Heart left ventricle (tissue), 16 donors: ENCODE results near the gene TAP1. TPM values are rescaled to one million over a fixed set of nuclear protein-coding genes. Genes with fewer than 3 reads are reported as not detected.

Source experiments
- ATAC-seq, 4 donors: fragments of 200-7000 bp; cut with Tn5 transposase; one replicate each; pipeline ENCODE4 v1.9.1; 2020 to 2022; ENCODE audit warnings: moderate library complexity in 4 of 4, mild to moderate bottlenecking in 3 of 4, moderate number of reproducible peaks in 1 of 4
- DNase-seq, 5 donors: peaks; one replicate each; pipeline ENCODE4 v3.0.0-alpha.2; 2020
- H3K27ac ChIP-seq, 12 donors: fragments of 200-600 bp; sonication (generic) in 4 of 12; one replicate each; pipeline versions ENCODE4 v1.5.0 to v1.8.0; 2016 to 2022; ENCODE audit warnings: mild to moderate bottlenecking in 2 of 12
- H3K27me3 ChIP-seq, 9 donors: fragments of 200-600 bp; sonication (generic) in 2 of 9; one replicate each; pipeline versions ENCODE4 v1.5.1 to v1.8.0; 2016 to 2022; ENCODE audit warnings: mild to moderate bottlenecking in 3 of 9
- H3K36me3 ChIP-seq, 9 donors: fragments of 200-600 bp; sonication (generic) in 2 of 9; one replicate each; pipeline versions ENCODE4 v1.5.0 to v1.8.0; 2018 to 2022; ENCODE audit warnings: mild to moderate bottlenecking in 2 of 9
- H3K4me1 ChIP-seq, 12 donors: fragments of 200-600 bp; sonication (generic) in 4 of 12; one replicate each; pipeline versions ENCODE4 v1.5.0 to v1.8.0; 2016 to 2022; ENCODE audit warnings: mild to moderate bottlenecking in 3 of 12
- H3K4me3 ChIP-seq, 12 donors: fragments of 200-600 bp; sonication (generic) in 4 of 12; one replicate each; pipeline versions ENCODE4 v1.5.0 to v1.8.0; 2017 to 2022; ENCODE audit warnings: mild to moderate bottlenecking in 9 of 12, moderate library complexity in 4 of 12
- H3K9me3 ChIP-seq, 12 donors: fragments of 200-600 bp; sonication (generic) in 4 of 12; one replicate each; pipeline versions ENCODE4 v1.5.0 to v1.8.0; 2016 to 2022; ENCODE audit warnings: mild to moderate bottlenecking in 1 of 12
- CTCF ChIP-seq, 12 donors: fragments of 200-600 bp; sonication (generic) in 4 of 12; IDR thresholded peaks; one replicate each; pipeline versions ENCODE4 v1.5.0 to v1.8.0; 2018 to 2022; ENCODE audit warnings: antibody characterized with exemption in 12 of 12, mild to moderate bottlenecking in 5 of 12
- POLR2A ChIP-seq, 2 donors: fragments of 450-650 bp; IDR thresholded peaks; one replicate each; pipeline ENCODE4 v1.6.1; 2017; ENCODE audit warnings: antibody characterized with exemption in 2 of 2, mild to moderate bottlenecking in 2 of 2, moderate library complexity in 2 of 2
- WGBS, 4 donors: extraction: QIAGEN DNeasy Blood & Tissue Kit in 2 of 4; methylation state at CpG; one replicate each; pipeline versions ENCODE4 v1.1.5 to v1.1.7; 2013 to 2018; 5-methylcytosine and 5-hydroxymethylcytosine counted together
- intact Hi-C, 10 donors: fragments of 100-400 bp; cut with DNase I; formaldehyde crosslinking; loops; one replicate each; pipeline versions ENCODE4 v1.11.1 to v1.14.2; 2022
- polyA plus RNA-seq, 2 donors: library from polyadenylated mRNA; stranded (reverse); fragments of 200-250 nt; gene quantifications; one replicate each; pipeline ENCODE4 v1.2.3, GENCODE V29; 2013
- total RNA-seq, 9 donors: library from RNA; depleted of rRNA in 2 of 9; stranded (reverse); fragments of >200 nt in 2 of 9; fragmentation: NEBNext Ultra II Directional in 3 of 9; extraction: Animal tissue kit (Norgen Biotek cat#: 25700) in 3 of 9; gene quantifications; one replicate each; pipeline versions ENCODE4 v1.1.0 to v1.2.4, GENCODE V29; 2016 to 2023
- donor health status: ischemic (EF 13 %, LVEDD 7.1; RV severe dilation, severe dysfunction).
- donor health status: healthy with polysubstance abuse.
- donor health status: DM: no; HTN: yes; CAD: no.
- donor health status: DM: no; HTN: no; CAD: no.
- donor health status: ischemic (EF 25% LVEDD 6.9; RV normal size, moderate dysfunction).
- donor health status: ischemic (EF 25% LVEDD 5.7; RV mildly dilated, moderate dysfunction).
- donor health status: healthy.
- donor health status: DM: yes; HTN: yes; CAD: no.
- donor health status: ischemic (EF 35%, LVEDD 5.7; RV mildly dilated, moderate dysfunction).
- donor health status: nonischemic (EF 11% LVEDD 7.7; RV severe dilation, severe dysfunction).
- donor health status: DM: yes; HTN: yes; CAD: no.
- donor health status: PGD.
- donor health status: ischemic (EF 29% LVEDD 5.4; RV normal size, mild dysfunction).
- donor health status: nonischemic (EF 23%, LVEDD 6.1; RV moderate dilation, normal function).

TAP1 gene
- total and polyA plus RNA-seq, 11 donors, result 15.1 to 207 (median 21.6) TPM

DNA sequence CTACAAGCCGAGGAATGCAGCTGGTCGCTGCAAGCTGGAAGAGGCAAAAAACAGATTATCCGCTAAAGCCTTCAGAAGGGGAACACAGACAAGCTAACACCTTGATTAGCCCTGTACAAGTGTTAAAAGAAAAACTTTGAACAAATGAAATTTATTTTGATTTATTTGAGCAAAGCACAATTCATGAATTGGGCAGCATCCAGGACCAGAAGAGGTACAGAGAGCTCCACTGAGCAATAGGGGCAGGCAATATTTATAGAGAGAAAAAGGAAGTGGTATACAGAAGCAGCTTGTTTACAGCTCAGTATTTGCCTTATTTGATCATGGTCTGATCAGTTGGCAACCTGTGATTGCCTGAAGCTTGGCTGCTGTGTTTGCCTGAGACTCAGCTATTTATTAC lies 54.3 kb downstream of the TAP1 start:
- 90 to 96% (median 93%) methylated on average over 3 of the region's 3 CpGs for WGBS, 4 donors

GRCh38 chr6:32796848-32797776 lies 56.4 kb downstream of the TAP1 start:
- Histone ChIP-seq H3K36me3 (no peaks in the 10 kb centered on the region), H3K27me3 (peaks cover 0 to 80% (median 19%) of the 10 kb centered on the region in 9 donors), H3K9me3 (peaks cover 0 to 11% (median 0%) of the 10 kb centered on the region in 12 donors), H3K27ac (peak overlapping the region in 2 of 12 donors; percentile 6 to 59), H3K4me1 (peaks cover 0 to 45% (median 2%) of the 10 kb centered on the region in 12 donors), H3K4me3 (peak overlapping the region in 8 of 12 donors; percentile 6 to 43 (median 20))
- 9 to 13% (median 11%) methylated on average over 30 of the region's 30 CpGs for WGBS, 4 donors
- peak; percentile 67 to 80 (median 74) for ATAC-seq
- no peak for TF ChIP-seq POLR2A (IDR thresholded peaks at IDR 0.05)
- TF ChIP-seq CTCF (IDR thresholded peaks at IDR 0.05), result peak; percentile 86 to 92 (median 88)
- intact Hi-C loops, result loop anchor here (1.0 to 10.0 kb wide), 10 partner anchors 92 to 555 kb away; no protein-coding TSS in a partner anchor
- peak; percentile 51 to 83 (median 65) for DNase-seq

More for the DNA sequence above, 54.3 kb downstream of the TAP1 start:
- Histone ChIP-seq H3K9me3 (peaks cover 0 to 11% (median 0%) of the 10 kb centered on the region in 12 donors), H3K36me3 (no peaks in the 10 kb centered on the region), H3K4me1 (peaks cover 0 to 33% (median 2%) of the 10 kb centered on the region in 12 donors), H3K27me3 (peaks cover 0 to 66% (median 19%) of the 10 kb centered on the region in 9 donors), H3K27ac (no peak overlapping the region), H3K4me3 (no peak overlapping the region)
- ATAC-seq (no peak), DNase-seq (no peak)
- intact Hi-C loops, result loop anchor here in 9 of 10 donors (5.0 to 10.0 kb wide), 8 partner anchors 94 to 557 kb away; no protein-coding TSS in a partner anchor
- TF ChIP-seq CTCF (IDR thresholded peaks at IDR 0.05), result no peak
- no peak for TF ChIP-seq POLR2A (IDR thresholded peaks at IDR 0.05)

Other genes with a start within 250 kb of the TAP1 start
- gene HLA-DQA1, start 216.3 kb downstream of the TAP1 start, total RNA-seq, result 100 to 1,000 TPM in 1 of 9 donors, 10 to 100 TPM in 5, 1 to 10 TPM in 2, not detected in 1; 1.2 to 154 (median 14.1) TPM
- gene HLA-DQA1, start 216.3 kb downstream of the TAP1 start, polyA plus RNA-seq, result 1 to 10 TPM; 5.3 to 8.7 TPM
- gene HLA-DQB1, start 187.0 kb downstream of the TAP1 start, total RNA-seq, result 10 to 100 TPM in 6 of 9 donors, 1 to 10 TPM in 2, under 1 TPM in 1; 0.38 to 86.5 (median 14.9) TPM
- 10 to 100 TPM; 15.4 to 28.9 TPM for gene HLA-DQB1, start 187.0 kb downstream of the TAP1 start, polyA plus RNA-seq
- 10 to 100 TPM in 2 of 9 donors, 1 to 10 TPM in 1, under 1 TPM in 3, not detected in 3; 0.14 to 34.4 (median 1.6) TPM for gene HLA-DQA2, start 112.3 kb downstream of the TAP1 start, total RNA-seq
- not detected for gene HLA-DQA2, start 112.3 kb downstream of the TAP1 start, polyA plus RNA-seq
- 10 to 100 TPM in 1 of 9 donors, 1 to 10 TPM in 3, under 1 TPM in 2, not detected in 3; 0.55 to 26.4 (median 1.5) TPM for gene HLA-DQB2, start 90.2 kb downstream of the TAP1 start, total RNA-seq
- not detected for gene HLA-DQB2, start 90.2 kb downstream of the TAP1 start, polyA plus RNA-seq
- gene HLA-DOB, start 36.7 kb downstream of the TAP1 start, total RNA-seq, result 1 to 10 TPM in 1 of 9 donors, under 1 TPM in 6, not detected in 2; 0.25 to 2.7 (median 0.60) TPM
- gene HLA-DOB, start 36.7 kb downstream of the TAP1 start, polyA plus RNA-seq, result under 1 TPM; 0.30 to 0.76 TPM
- gene TAP2, start 15.0 kb downstream of the TAP1 start, total RNA-seq, result 100 to 1,000 TPM in 1 of 9 donors, 10 to 100 TPM in 6, 1 to 10 TPM in 2; 5.4 to 107 (median 14.9) TPM
- gene TAP2, start 15.0 kb downstream of the TAP1 start, polyA plus RNA-seq, result 10 to 100 TPM in 1 of 2 donors, 1 to 10 TPM in 1; 7.7 to 12.0 TPM
- gene PSMB8, start 9.7 kb downstream of the TAP1 start, total RNA-seq, result 100 to 1,000 TPM in 1 of 9 donors, 10 to 100 TPM in 8; 11.1 to 115 (median 15.2) TPM
- 10 to 100 TPM; 23.1 to 32.6 TPM for gene PSMB8, start 9.7 kb downstream of the TAP1 start, polyA plus RNA-seq
- gene PSMB9, start 488 bp upstream of the TAP1 start, total RNA-seq, result 100 to 1,000 TPM in 1 of 9 donors, 10 to 100 TPM in 7, 1 to 10 TPM in 1; 8.9 to 182 (median 14.6) TPM
- gene PSMB9, start 488 bp upstream of the TAP1 start, polyA plus RNA-seq, result 10 to 100 TPM; 15.7 to 23.3 TPM
- 100 to 1,000 TPM in 1 of 9 donors, 10 to 100 TPM in 1, 1 to 10 TPM in 7; 2.7 to 127 (median 9.3) TPM for gene HLA-DMB, start 87.3 kb upstream of the TAP1 start, total RNA-seq
- gene HLA-DMB, start 87.3 kb upstream of the TAP1 start, polyA plus RNA-seq, result 1 to 10 TPM; 3.7 to 4.8 TPM
- 100 to 1,000 TPM in 1 of 9 donors, 10 to 100 TPM in 6, 1 to 10 TPM in 2; 5.4 to 150 (median 16.2) TPM for gene HLA-DMA, start 99.4 kb upstream of the TAP1 start, total RNA-seq
- 10 to 100 TPM in 1 of 2 donors, 1 to 10 TPM in 1; 8.0 to 20.4 TPM for gene HLA-DMA, start 99.4 kb upstream of the TAP1 start, polyA plus RNA-seq
- 100 to 1,000 TPM in 2 of 9 donors, 10 to 100 TPM in 7; 56.8 to 107 (median 73.5) TPM for gene BRD2, start 114.9 kb upstream of the TAP1 start, total RNA-seq
- gene BRD2, start 114.9 kb upstream of the TAP1 start, polyA plus RNA-seq, result 10 to 100 TPM; 61.9 to 67.8 TPM
- gene HLA-DOA, start 155.9 kb upstream of the TAP1 start, total RNA-seq, result 10 to 100 TPM in 2 of 9 donors, 1 to 10 TPM in 4, under 1 TPM in 3; 0.44 to 32.4 (median 1.5) TPM
- 1 to 10 TPM in 1 of 2 donors, under 1 TPM in 1; 0.78 to 1.2 TPM for gene HLA-DOA, start 155.9 kb upstream of the TAP1 start, polyA plus RNA-seq
- gene HLA-DPA1, start 219.9 kb upstream of the TAP1 start, total RNA-seq, result 100 to 1,000 TPM in 2 of 9 donors, 10 to 100 TPM in 7; 18.6 to 438 (median 51.0) TPM
- gene HLA-DPA1, start 219.9 kb upstream of the TAP1 start, polyA plus RNA-seq, result 10 to 100 TPM; 18.2 to 23.5 TPM
- gene HLA-DPB1, start 222.3 kb upstream of the TAP1 start, total RNA-seq, result 100 to 1,000 TPM in 2 of 9 donors, 10 to 100 TPM in 7; 16.6 to 346 (median 30.7) TPM
- gene HLA-DPB1, start 222.3 kb upstream of the TAP1 start, polyA plus RNA-seq, result 10 to 100 TPM; 25.0 to 30.1 TPM